Inferior parietal cortex (tissue), 1 donor: ENCODE data around the gene BEGAIN.
"Not testable (repeated sequence)": the region's sequence is repeated elsewhere in the genome, so short reads cannot be mapped to it uniquely, and the experiment has no call there.

ENCODE experiments used
- DNase-seq: peaks from one replicate; pipeline ENCODE4 v3.0.0-alpha.2; 2016; ENCODE audit errors: extremely low spot score

BEGAIN gene

DNA sequence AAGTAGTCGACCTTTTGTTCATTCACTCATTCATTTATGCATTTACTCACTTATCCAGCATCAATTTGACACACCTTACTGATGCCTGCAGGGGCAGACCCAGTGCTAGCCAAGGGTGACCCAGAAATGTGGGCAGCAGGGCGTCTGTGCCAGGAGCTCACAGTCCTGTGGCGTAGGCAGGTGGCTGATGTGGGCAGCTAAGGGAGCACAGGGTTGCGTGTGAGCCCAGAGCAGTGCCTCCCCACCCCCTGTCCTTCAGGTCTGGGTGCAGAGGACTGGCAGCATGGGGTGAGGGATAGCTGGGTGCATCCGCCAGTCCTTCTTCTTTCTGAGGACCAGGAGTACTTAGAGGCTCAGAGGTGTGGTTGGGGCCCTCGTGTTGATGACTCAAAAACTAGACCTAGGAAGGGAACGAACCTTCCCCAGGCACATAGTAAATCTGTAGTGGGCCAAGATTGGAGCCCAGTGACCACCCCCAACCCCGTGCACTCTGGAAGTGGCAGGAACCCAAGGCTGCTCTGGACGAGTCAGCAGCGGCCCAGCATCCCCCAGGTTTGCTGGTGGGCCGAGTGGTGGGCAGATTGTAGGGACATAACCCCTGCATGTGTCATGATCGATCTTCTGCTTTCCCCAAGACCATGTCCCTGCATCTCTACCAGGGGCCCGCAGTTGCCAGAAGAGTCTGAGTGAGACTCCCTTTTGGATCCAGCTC is 63.9 kb downstream of the BEGAIN start:
- DNase-seq: no peak

DNA sequence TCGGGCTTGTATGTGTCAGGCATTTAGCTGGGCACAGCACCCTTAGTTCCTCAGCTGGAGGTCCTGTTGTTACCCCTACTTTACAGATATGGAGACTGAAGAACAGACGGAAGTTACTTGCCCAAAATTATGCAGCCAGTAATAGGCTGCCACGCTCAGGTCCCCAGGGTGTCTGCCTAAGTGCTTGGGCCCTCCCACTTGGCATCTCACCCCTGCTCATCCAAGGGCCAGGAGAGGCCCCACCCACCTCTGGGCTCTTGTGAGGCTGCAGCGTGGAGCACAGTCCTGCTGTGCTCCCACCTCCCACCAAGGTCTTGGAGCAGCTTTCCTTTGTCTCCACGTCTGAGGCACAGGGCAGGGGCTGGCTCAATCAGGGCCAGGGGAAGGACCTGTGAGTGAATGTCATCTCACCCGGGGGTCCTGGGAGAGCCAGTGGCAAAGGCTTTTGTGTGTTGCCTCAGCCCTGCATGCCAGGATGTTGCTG is 64.6 kb downstream of the BEGAIN start:
- no peak for DNase-seq

DNA sequence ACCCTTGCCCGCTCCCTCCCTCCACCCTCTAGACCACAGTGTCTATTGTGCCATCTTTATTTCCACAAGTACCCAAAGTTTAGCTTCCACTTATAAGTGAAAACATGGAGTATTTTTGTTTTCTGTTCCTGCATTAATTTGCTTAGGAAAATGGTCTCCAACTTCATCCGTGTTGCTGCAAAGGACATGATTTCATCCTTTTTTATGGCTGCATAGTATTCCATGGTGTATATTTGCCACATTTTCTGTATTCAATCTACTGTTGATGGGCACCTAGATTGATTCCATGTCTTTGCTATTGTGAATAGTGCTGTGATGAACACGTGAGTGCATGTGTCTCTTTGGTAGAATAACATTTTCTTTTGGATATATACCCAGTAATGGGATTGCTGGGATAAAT is 81.2 kb downstream of the BEGAIN start:
- not testable (repeated sequence) for DNase-seq

DNA sequence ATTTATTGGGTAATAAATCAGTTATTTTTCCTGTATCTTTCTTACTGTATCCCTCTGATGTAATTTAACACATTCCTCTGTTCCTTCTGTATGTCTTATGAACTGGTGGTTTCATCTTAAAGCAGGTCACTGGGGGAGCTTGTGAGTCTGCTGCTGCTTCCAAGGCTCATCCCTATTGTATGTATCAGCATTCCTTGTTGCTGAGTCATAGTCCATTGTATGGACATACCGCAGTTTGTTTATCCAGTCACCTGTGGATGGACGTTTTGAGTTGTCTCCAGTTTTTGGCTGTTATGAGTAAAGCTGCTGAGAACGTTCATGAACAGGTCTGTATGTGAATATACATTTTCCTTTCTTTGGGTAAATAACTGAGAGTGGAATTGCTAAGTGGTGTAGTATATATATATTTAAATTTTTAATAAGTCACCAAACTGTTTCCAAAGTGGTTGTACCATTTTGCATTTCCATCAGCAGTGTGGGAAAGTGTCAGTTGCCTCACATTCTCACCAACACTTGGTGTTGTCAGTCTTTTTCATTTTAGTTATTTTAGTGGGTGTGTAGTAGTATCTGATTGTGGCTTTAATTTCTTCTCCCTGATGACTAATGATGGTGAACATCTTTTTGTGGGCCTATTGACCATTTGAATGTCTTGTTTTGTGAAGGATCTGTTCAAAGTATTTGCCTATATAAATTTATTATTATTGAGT is 82.7 kb downstream of the BEGAIN start:
- DNase-seq: no peak

DNA sequence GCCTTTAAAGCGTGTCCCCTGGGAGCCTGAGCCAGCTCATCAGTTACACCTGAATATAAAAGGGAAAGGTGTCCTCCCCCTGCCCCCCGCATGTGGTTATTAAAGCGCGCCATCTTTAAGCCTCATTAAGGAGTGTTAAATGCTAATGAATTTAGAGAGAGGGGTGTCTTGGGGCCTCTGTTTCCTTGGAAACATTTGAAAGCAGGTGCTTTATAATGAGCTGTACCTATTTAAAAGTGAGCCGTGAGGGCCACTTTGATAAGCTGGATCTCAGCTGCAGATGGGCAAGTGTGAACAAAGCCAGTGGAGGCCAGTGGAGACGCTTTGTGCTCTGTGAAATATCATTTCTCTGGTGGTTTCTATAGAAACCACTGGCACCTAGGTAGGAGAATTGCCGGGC is 84.0 kb downstream of the BEGAIN start:
- no peak for DNase-seq

DNA sequence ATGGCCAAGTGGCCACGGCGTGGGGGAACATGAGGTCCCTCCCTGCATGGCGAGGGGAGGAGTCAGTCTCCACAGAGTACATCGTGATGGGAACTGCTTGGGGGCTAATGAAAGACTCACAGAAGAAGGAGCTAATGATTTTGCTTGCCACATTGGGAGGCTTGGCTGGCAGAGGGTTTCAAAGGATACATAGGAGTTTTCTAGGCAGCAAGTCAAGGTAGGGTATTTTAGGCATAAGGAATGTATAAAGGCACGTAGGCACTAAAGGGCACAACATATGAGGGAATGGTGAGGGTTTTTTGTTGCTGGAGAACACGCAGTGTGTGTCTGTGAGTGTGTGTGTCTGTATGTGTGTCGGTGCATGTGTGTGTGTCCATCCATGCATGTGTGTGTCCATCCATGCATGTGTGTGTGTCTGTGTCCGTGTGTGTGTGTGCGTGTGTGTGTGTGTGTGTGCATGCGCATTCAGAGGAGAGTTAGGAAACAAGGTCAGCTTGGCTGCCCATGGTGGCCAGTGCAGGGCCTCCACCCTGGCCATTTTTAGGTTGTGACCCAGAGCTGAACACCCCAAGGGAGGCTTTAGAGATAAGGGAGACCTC is 84.5 kb downstream of the BEGAIN start:
- DNase-seq: no peak

DNA sequence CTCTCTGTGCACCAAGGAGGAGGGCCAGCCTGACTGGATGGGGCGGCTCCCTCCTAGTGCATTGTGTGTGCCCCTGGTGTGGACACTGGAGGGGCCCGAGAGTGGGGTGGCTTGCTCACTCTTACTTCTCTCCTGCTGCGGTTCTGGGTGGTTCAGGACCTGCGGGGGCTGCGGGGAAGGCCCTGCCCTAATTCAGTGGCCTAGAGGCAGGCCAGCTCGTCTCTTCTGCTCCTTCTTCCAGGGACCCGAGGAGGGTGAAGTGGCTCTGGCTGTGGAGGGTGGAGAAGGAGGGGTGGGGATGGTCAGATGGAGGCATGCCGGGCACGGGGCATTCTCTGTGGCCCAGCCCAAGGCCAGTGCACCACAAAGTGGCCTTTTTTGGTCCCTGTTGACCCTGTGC is 87.1 kb downstream of the BEGAIN start:
- no peak for DNase-seq

DNA sequence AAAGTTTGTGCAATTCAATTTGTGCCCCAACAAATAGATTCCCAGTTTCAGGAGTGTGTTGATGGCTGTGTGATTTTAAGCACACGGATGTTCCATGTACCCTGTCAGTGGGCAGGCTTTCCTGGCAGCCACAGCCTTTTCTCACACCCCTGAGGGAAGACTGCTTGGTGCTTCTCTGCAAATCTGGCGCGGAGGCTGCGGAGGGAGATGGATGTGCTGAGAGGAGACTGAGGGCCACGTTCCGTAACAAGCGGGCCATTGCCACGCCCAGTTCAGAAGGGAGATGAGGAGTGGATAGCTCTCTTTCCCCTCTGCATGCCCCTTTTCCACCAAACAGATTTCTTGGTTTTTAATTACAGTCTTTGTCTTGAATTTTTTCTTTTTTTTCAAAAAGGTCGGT is 89.1 kb downstream of the BEGAIN start:
- no peak for DNase-seq

DNA sequence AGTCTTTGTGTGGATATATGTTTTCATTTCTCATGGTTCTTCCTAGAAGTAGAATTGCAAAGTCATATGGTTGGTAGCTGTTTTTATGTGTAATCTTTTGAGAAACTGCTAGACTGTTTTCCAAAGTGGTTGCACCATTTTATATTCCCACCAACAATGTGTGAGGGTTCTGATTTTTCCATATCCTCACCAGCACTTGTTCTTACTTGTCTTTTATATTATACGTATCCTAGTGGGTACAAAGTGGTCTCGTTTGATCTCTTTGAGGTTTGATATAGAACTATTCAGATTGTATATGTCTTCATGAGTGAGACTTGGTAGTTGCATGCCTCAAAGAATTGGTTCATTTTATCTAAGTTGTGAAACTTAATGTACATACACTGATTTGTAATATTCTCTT is 91.3 kb downstream of the BEGAIN start:
- DNase-seq: no peak

DNA sequence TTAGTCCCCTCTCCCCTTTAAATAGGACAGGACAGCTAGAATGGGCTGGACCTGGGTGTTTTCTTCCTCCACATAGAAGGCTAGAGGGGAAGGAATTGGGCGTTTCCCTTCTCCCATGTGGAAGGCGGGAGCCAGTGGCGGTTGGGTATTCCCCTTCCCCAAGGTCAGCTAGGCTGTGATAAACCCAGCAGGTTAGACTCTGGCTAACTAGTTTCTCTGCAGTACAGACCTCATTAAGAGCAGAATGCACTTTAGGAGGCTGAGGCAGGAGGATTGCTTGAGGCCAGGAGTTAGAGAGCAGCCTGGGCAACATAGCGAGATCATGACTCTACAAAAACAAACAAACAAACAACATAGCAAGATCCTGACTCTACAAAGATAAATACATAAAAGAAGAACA is 92.6 kb downstream of the BEGAIN start:
- DNase-seq: no peak

DNA sequence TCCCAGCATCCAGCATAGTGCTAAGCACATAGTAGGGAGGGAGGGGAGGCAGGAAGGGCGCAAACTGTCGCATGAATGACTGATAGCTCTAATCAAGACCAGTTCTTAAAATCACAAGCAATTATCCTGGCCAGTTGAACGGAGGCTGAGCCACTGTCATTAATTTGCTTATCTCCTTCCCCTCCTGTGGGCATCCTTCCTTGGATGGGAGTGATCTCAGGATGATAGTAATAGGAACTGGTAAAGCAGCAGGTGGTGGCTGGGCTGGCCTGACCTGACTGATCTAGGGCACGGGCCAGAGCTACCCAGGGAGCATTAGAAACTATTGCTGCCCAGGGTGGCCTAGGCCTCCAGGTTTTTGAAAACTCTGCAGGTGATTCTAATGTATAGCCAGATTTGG is 97.0 kb downstream of the BEGAIN start:
- DNase-seq: no peak

DNA sequence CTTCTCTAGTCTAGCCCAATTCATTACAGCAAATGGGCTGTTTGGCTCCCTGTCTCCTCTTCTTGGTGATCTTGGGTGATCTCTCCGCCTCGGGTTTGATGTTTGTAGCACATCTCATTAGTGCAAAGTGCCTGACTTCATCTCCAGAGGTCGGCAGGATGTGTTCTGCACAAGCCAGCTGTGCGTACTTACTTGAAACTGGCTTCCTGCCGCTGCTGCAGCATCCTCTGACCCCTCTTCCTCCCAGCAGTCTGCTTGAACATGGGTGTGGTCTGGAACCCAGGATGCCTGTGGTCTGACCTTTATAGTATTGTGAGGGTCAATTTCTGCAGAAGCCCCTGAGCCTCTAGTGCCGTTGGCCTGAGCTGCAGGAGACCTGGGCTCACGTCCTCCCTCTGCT is 99.2 kb downstream of the BEGAIN start:
- DNase-seq: no peak

DNA sequence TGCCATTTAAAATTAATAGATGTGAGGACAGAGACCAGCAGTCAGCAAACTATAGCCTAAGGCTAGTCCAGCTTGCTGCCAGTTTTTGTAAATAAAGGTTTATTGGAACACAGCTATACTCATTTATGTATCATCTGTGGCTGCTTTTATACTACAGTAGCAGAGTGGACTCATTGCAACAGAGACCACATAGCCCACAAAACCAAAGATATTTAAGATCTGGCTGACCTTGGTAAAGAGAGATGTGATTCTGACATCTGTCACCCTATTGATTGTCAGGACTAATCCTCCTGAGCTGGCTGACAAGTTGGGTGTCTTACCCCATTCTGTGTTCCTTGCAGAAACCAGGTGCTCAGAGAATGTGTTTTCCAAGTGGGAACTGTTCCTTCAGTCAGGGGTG is 99.9 kb downstream of the BEGAIN start:
- no peak for DNase-seq
